K562 (cell line): ENCODE measurements around the gene LAP3.
"Not testable (repeated sequence)": the region's sequence is repeated elsewhere in the genome, so short reads cannot be mapped to it uniquely, and the experiment has no call there.

Source experiments
- CEBPZ ChIP-seq: fragments of 150-350 bp; IDR thresholded peaks from 2 replicates; pipeline ENCODE4 v1.6.1; 2014; ENCODE audit warnings: low read depth, mild to moderate bottlenecking, low read length, borderline replicate concordance
- CREB1 ChIP-seq, 2 experiments: sonication (generic) in 1 of 2; formaldehyde crosslinking in 1 of 2; IDR thresholded peaks; 2 replicates each; pipeline versions ENCODE4 v1.6.1 to v1.8.0; 2012 to 2022; ENCODE audit warnings: inconsistent platforms in 1 of 2, mild to moderate bottlenecking in 1 of 2, missing genetic modification reagents in 1 of 2, moderate library complexity in 1 of 2
- HCFC1 ChIP-seq: IDR thresholded peaks from 2 replicates; pipeline ENCODE4 v1.6.1; 2012; ENCODE audit warnings: low read depth, low read length, improper control_type of control experiment
- MEF2A ChIP-seq: IDR thresholded peaks from 2 replicates; pipeline ENCODE4 v1.6.1; 2011; ENCODE audit warnings: low read depth, mild to moderate bottlenecking, low read length, moderate library complexity; ENCODE audit not compliant: control insufficient read depth
- NR2C2 ChIP-seq, 2 experiments: fragments of 200-800 bp in 1 of 2; sonication (Bioruptor generic) in 1 of 2; sonication (generic) in 1 of 2; formaldehyde crosslinking in 1 of 2; IDR thresholded peaks; 2 replicates each; pipeline versions ENCODE4 v1.6.1 to v1.8.0; 2016 to 2022; ENCODE audit warnings: mild to moderate bottlenecking in 1 of 2, missing compliant biosample characterization in 1 of 2, missing genetic modification characterization in 1 of 2, missing genetic modification reagents in 1 of 2
- RAD21 ChIP-seq, 2 experiments: fragments of 250-450 bp in 1 of 2; fragments of 450-650 bp in 1 of 2; sonication (Bioruptor Pico) in 1 of 2; formaldehyde crosslinking in 1 of 2; IDR thresholded peaks in 1 of 2; conservative IDR thresholded peaks in 1 of 2; 2 replicates each; pipeline versions ENCODE4 v1.4.0 to v1.8.0; 2020 to 2022; ENCODE audit warnings: mild to moderate bottlenecking in 2 of 2, moderate library complexity in 1 of 2
- SRF ChIP-seq, 2 experiments: fragments of 250-450, 450-650 bp in 1 of 2; sonication (Bioruptor Pico) in 1 of 2; sonication (generic) in 1 of 2; formaldehyde crosslinking; IDR thresholded peaks; 2 replicates each; pipeline versions ENCODE4 v1.5.0 to v1.5.1; 2020 to 2022; ENCODE audit warnings: mild to moderate bottlenecking in 1 of 2, missing genetic modification reagents in 1 of 2
- TCF7L2 ChIP-seq: fragments of 150-350 bp; IDR thresholded peaks from 2 replicates; pipeline ENCODE4 v1.6.1; 2016; ENCODE audit warnings: low read depth, mild to moderate bottlenecking, low read length, moderate library complexity
- TF ChIP-seq, protein P1 (sequence below), 3 experiments: fragments of 200-800 bp in 1 of 3; sonication (Bioruptor generic) in 1 of 3; sonication (generic) in 1 of 3; formaldehyde crosslinking in 1 of 3; IDR thresholded peaks; 2 replicates each; pipeline versions ENCODE4 v1.6.1 to v1.8.0; 2016 to 2022; ENCODE audit warnings: mild to moderate bottlenecking in 2 of 3, missing compliant biosample characterization in 2 of 3, missing genetic modification characterization in 2 of 3, missing genetic modification reagents in 1 of 3

DNA sequence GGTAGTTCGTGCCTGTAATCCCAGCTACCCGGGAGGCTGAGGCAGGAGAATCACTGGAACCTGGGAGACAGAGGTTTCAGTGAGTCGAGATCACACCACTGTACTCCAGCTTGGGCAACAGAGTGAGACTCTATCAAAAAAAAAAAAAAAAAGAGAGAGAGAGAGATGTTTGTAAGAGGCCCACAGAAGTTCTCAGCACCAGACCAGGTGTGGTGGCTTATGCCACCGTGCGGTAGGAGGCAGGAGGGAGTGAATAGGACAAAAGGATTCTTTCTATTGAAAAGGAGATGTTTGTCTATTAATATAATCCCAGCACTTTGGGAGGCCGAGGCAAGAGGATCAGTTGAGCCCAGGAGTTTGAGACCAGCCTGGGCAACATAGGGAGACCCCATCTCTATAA, 39.9 kb upstream of the LAP3 start:
- TF ChIP-seq, protein P1, sequence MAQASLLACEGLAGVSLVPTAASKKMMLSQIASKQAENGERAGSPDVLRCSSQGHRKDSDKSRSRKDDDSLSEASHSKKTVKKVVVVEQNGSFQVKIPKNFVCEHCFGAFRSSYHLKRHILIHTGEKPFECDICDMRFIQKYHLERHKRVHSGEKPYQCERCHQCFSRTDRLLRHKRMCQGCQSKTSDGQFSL (CRISPR knock-in tag; IDR thresholded peaks at IDR 0.05) = not testable (repeated sequence)
- TF ChIP-seq, protein P1 (tag; IDR thresholded peaks at IDR 0.05) = not testable (repeated sequence)
- TF ChIP-seq MEF2A; RAD21 (CRISPR knock-in tag; conservative IDR thresholded peaks at IDR 0.05 in 1 of 2, IDR thresholded peaks at IDR 0.05 in 1 of 2); CEBPZ; CREB1 (IDR thresholded peaks at IDR 0.05); CREB1 (CRISPR knock-in tag; IDR thresholded peaks at IDR 0.05); HCFC1; SRF (CRISPR knock-in tag; IDR thresholded peaks at IDR 0.05); TCF7L2; NR2C2 (CRISPR knock-in tag; IDR thresholded peaks at IDR 0.05); NR2C2 (tag; IDR thresholded peaks at IDR 0.05): not testable (repeated sequence)
